ENCODE results near the gene SLC25A12.

GRCh38 chr2:171902840-171903420, 8.9 kb upstream of the SLC25A12 start:
- TF ChIP-seq POLR2A (IDR thresholded peaks at IDR 0.05) (no peak), CTCF (IDR thresholded peaks at IDR 0.05 in 8 of 11, conservative IDR thresholded peaks at IDR 0.05 in 3 of 11) (no peak), POLR2AphosphoS5 (IDR thresholded peaks at IDR 0.05) (no peak)

All from spleen (tissue), 7 donors.